Diencephalon (tissue), 1 donor: ENCODE data around the gene IL13RA1. TPM values are rescaled to one million over a fixed set of nuclear protein-coding genes. Genes with fewer than 3 reads are reported as not detected.

Experiments
- small RNA-seq: library from RNA; depleted of rRNA; stranded (forward); fragments of <200 nt; gene quantifications from one replicate; pipeline ENCODE3, GENCODE V24; 2014
- total RNA-seq: library from RNA; depleted of rRNA; stranded (reverse); fragments of >200 nt; gene quantifications from one replicate; pipeline ENCODE4 v1.2.3, GENCODE V29; 2014

Gene IL13RA1
- 9.5 TPM for total RNA-seq

DNA sequence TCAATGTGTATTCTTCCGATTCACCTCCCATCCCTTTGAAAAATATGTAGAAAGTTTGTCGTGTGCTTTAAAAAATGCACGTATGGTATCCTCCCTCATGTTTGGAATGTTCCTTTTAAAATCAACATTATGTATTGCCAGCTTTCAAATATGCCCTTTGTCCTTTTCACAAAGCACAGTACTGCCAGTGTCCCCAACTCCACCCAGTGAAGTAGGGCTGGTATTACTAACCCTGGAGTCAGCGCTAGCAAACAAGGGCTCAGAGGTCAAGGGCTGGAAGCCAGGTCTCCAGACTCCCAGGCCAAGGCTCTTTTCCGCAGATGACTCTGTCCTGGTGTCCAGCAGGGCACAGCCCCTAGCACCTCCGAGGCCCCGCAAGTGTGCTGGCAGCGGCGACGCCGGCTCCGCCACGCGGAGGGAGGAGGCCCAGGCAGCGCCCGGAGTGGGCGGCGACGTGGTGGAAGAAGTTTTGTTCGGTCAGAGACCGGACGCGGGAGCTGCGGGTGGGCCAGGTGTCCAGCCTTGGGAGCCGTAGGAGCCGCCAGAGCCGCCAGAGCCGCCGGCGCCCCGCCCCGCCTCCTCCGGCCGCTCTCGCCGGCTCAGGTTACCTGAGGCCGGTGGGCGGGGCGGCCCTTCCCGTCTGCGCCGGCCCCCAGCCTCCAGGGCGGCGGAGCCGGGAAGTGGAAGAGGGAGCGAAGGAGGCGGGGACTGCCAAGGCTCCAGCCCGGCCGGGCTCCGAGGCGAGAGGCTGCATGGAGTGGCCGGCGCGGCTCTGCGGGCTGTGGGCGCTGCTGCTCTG is at the start of gene IL13RA1:
Gene IL13RA1, plus strand, starts transcription at position 720 of the 799 bp plus-strand sequence. Its CDS starts 33 bp downstream, at position 753.

DNA sequence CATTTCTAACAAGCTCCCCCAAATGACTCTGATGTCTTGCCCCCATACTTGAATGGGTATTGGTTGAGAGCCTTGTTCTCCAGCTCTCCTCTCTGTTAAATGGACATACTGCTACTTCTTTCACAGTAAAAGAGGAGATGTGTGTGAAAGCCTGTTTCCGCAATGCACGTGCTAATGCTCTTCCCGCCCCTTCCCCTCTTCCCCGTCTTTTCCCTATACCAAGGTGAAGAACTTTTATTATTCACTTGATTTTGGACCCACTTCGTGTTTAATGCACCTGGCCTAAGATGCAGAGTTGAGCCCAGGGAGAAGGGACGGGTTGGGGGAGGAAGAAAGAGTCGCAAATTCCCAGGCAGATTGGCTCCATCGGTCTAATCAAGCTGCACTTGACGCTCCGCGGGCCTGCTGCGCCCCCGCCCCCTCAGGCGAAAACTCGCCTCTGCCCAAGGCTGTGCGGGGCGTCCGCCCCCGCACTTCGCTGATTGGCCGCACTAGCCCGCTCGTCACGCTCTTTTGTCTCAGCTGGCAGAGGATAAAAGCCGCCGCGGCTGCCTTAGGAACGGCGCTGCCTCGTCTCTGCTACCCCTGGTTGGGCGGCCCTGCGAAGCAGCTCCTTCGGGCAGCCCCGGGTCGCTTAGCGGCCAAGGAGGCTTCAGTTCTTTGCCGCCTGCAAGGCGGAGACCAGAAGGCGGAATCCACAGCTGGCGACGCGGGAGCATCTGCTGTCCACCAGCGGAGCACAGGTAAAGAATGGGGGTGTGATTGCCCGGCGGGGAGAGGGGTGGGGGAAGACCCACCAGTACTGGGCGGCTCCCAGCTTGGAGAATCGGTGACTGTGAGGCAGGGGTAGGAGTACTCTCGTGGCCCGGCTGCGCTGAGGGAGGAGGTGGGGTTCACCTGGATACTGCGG is 96.1 kb downstream of the IL13RA1 start, which contains the start of gene ZCCHC12:
Gene ZCCHC12, plus strand, starts transcription at position 562 of the 910 bp plus-strand sequence. CDS start 1,421 bp downstream, outside the sequence.

Small RNAs within 50 kb of the gene (small RNA-seq; reads per million reads assigned to genes)
- not detected for gene RF00566

Other genes starting within 250 kb of the IL13RA1 start
- 40.1 TPM for gene DOCK11, start 231.8 kb upstream of the IL13RA1 start, total RNA-seq
- 143 TPM for gene ZCCHC12, start 96.2 kb downstream of the IL13RA1 start, total RNA-seq
- 3.7 TPM for gene LONRF3, start 247.0 kb downstream of the IL13RA1 start, total RNA-seq